Mucosa of rectum (tissue), 2 donors: ENCODE data around the gene MTNR1A.

Experiments
- H3K27ac ChIP-seq, 2 donors: one replicate each; pipeline ENCODE4 v1.7.0; 2013; ENCODE audit warnings: inconsistent platforms in 2 of 2, low read depth in 2 of 2, low read length in 2 of 2
- H3K27me3 ChIP-seq, 2 donors: one replicate each; pipeline ENCODE4 v1.7.0; 2013; ENCODE audit warnings: low read length in 2 of 2; ENCODE audit not compliant: control insufficient read depth in 2 of 2, insufficient read depth in 2 of 2
- H3K36me3 ChIP-seq, 2 donors: one replicate each; pipeline ENCODE4 v1.7.0; 2013; ENCODE audit warnings: low read length in 2 of 2; ENCODE audit not compliant: control insufficient read depth in 2 of 2, insufficient read depth in 2 of 2
- H3K4me1 ChIP-seq, 2 donors: one replicate each; pipeline ENCODE4 v1.7.0; 2013; ENCODE audit warnings: low read length in 2 of 2, mild to moderate bottlenecking in 1 of 2; ENCODE audit not compliant: control insufficient read depth in 2 of 2, insufficient read depth in 2 of 2
- H3K4me3 ChIP-seq, 2 donors: one replicate each; pipeline ENCODE4 v1.7.0; 2013; ENCODE audit warnings: low read length in 2 of 2
- H3K9ac ChIP-seq, 2 donors: one replicate each; pipeline ENCODE4 v1.7.0; 2013; ENCODE audit warnings: low read length in 2 of 2, low read depth in 1 of 2, mild to moderate bottlenecking in 1 of 2
- H3K9me3 ChIP-seq, 2 donors: one replicate each; pipeline ENCODE4 v1.7.0; 2013; ENCODE audit warnings: low read length in 2 of 2; ENCODE audit not compliant: control insufficient read depth in 2 of 2
- donor health status: healthy.
- donor health status: Normal muscosa, but diverticular disease.

The MTNR1A gene

DNA sequence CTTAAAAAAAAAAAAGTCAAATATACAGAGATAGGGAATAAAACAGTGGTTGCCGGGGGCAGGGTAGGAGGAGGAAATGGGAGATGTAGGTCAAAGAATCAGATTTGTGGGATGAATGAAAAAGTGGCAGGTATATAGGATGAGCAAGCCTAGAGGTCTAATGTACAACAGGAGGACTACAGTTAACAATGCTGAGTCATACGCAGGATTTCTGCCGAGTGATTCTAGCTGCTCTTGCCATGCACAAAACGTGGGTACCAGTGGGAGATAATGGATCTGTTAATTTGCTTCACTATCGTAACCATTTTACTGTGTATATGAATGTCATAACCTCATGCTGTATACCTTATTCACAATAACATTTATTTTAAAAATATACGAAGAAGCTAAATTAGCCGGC lies 10.7 kb upstream of the MTNR1A start:
- H3K27me3 ChIP-seq = no peaks in the 10 kb centered on the region
- no peak overlapping the region for H3K4me3 ChIP-seq
- H3K27ac ChIP-seq = no peak overlapping the region
- peaks cover 4 to 13% of the 10 kb centered on the region in 2 donors for H3K4me1 ChIP-seq
- H3K36me3 ChIP-seq = no peaks in the 10 kb centered on the region
- H3K9me3 ChIP-seq = no peaks in the 10 kb centered on the region
- no peak overlapping the region for H3K9ac ChIP-seq

DNA sequence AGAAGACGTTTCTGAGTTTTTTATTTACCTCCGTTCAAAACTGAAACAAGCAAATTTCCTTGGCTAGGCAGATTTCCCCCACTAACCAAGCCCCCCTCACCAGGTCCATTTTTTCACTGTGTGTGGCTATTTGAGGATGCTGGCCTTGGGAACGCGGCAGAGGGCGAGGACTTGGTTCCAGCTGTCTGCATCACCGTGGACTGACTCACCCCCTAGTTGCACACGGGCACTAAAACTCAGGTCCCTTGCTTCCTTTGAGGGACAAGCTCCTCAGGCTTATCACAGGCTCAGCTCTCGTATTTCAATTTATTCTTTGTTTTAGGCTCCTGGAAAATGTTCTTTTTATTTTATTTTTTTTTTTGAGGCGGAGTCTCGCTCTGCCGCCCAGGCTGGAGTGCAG lies 8.4 kb upstream of the MTNR1A start:
- H3K4me1 ChIP-seq = no peaks in the 10 kb centered on the region

DNA sequence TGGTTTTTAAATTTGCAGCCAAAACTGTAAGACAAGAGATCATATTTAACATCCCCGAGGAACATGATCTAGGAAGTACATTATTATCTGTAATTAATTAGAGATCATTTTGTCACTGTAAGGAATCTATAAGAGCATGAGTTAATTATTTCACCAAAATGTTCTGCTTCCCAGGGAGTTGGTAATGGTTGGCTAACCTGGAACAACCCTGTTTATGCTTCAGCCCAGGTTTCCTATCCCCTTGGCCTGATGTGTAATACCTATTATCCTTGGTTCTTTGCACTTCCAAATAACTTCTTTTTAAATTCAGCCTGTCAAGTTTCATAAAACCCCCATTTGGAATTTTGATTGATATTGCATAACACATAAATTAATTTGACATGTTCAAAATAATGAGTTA lies 6.4 kb upstream of the MTNR1A start:
- Histone ChIP-seq H3K9me3 (no peaks in the 10 kb centered on the region), H3K36me3 (no peaks in the 10 kb centered on the region), H3K9ac (no peak overlapping the region), H3K27me3 (no peaks in the 10 kb centered on the region), H3K4me3 (no peak overlapping the region), H3K4me1 (no peaks in the 10 kb centered on the region), H3K27ac (no peak overlapping the region)

More for the DNA sequence above, 8.4 kb upstream of the MTNR1A start:
- no peak overlapping the region for H3K9ac ChIP-seq
- no peaks in the 10 kb centered on the region for H3K36me3 ChIP-seq
- H3K27ac ChIP-seq = no peak overlapping the region
- H3K9me3 ChIP-seq = no peaks in the 10 kb centered on the region
- H3K4me3 ChIP-seq = no peak overlapping the region
- no peaks in the 10 kb centered on the region for H3K27me3 ChIP-seq

DNA sequence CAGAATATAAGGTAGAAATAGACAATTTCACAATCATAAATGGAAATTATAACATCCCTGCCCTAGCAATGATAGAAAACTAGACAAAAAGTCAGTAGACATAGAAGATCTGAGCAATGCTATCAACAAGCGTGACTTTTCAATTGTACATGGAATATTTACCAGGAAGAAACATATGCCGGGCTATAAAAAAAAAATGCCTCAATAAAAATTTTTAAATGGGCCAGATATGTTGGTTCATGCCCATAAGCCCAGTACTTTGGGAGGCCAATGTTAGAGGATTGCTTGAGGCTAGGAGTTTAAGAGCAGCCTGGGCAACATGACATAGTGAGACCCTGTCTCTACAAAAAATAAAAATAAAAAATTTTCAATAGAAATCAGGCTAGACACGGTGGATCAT lies 5.3 kb upstream of the MTNR1A start:
- no peaks in the 10 kb centered on the region for H3K9me3 ChIP-seq
- H3K9ac ChIP-seq = no peak overlapping the region
- H3K27me3 ChIP-seq = no peaks in the 10 kb centered on the region
- no peaks in the 10 kb centered on the region for H3K4me1 ChIP-seq
- H3K36me3 ChIP-seq = no peaks in the 10 kb centered on the region
- no peak overlapping the region for H3K4me3 ChIP-seq
- H3K27ac ChIP-seq = no peak overlapping the region

DNA sequence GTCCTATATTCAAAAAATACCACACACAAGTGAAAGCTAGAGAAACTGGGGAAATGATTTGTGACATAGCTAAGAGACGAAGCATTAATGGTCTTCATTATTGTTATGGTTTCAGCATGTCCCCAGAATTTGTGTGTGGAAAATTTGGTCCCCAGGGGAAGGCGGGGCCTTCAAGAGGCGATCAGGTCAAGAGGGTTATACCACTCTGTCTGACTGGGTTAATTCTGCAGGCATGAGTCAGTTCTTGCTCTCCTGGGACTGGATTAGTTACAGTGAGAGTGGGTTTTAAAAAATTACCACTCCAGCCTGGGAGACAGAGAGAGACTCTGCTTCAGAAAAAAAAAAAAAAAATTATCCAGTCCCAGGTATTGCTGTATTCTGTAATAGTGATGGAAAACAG lies 2.1 kb upstream of the MTNR1A start:
- no peaks in the 10 kb centered on the region for H3K9me3 ChIP-seq
- H3K27me3 ChIP-seq = peaks cover 0 to 3% of the 10 kb centered on the region in 2 donors
- H3K27ac ChIP-seq = no peak overlapping the region
- H3K4me1 ChIP-seq = no peaks in the 10 kb centered on the region
- H3K4me3 ChIP-seq = no peak overlapping the region
- no peak overlapping the region for H3K9ac ChIP-seq
- H3K36me3 ChIP-seq = no peaks in the 10 kb centered on the region

DNA sequence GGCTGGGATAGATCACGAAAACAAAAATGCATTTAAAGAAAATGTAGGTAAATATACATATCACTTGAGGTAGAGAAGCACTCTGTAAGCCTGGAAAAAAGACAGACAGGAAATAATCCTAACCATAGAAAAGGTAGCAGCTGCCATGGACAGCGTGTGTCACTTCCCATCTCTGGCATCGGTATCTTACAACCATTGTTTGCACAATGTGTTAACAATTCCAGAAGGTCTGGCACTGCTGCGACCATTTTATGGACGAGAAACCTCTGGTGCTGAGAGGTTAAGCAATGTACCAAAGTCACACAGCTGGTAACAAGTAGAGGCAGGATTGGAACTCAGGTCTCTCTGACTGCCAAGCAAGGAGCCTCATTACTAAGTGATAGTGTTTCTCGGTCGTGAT lies 1.7 kb upstream of the MTNR1A start:
- H3K4me3 ChIP-seq = no peak overlapping the region
- no peaks in the 10 kb centered on the region for H3K9me3 ChIP-seq
- no peak overlapping the region for H3K9ac ChIP-seq
- H3K27me3 ChIP-seq = peaks cover 0 to 3% of the 10 kb centered on the region in 2 donors
- H3K36me3 ChIP-seq = no peaks in the 10 kb centered on the region
- H3K4me1 ChIP-seq = no peaks in the 10 kb centered on the region
- no peak overlapping the region for H3K27ac ChIP-seq

DNA sequence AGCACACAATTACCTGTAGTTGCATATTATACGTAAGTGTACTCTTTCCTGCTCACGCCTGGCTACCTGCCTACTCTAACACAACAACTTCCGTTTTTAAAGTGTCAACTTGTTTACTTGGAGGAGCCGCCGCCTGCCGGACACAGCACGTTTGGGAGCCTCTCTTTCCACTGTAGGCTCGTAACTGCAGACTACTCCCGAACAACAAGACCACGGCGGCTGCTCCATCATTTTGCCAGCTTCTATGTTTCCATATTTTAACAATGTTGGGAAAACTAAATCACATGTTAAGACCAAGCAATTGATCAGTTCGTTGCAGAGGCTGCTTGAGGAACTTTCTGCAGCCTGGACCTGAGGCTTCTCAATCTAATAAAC lies 841 bp downstream of the MTNR1A start:
- peaks cover 0 to 3% of the 10 kb centered on the region in 2 donors for H3K27me3 ChIP-seq
- peak overlapping the region; percentile 47 to 72 for H3K9ac ChIP-seq
- no peaks in the 10 kb centered on the region for H3K36me3 ChIP-seq
- H3K4me1 ChIP-seq = no peaks in the 10 kb centered on the region
- no peaks in the 10 kb centered on the region for H3K9me3 ChIP-seq
- peak overlapping the region; percentile 70 to 82 for H3K4me3 ChIP-seq
- H3K27ac ChIP-seq = peak overlapping the region; percentile 58 to 81

DNA sequence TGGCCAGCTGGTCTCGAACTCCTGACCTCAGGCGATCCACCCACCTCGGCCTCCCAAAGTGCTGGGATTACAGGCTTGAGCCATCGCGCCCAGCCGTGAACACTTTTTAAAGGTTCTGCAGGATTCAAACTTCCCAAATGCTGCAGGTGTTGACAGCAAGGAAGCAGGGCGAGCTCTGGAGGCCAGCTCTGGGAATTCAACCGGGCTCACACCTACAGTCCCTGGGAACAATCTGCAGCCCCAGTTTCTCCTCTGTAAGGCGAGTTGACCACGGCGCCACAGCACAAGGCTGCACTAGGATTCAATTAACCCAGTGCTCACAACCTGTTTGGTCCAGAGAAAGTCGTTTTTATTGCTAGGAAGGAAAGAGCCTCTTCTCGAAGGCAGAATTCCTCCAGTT lies 1.6 kb downstream of the MTNR1A start:
- no peaks in the 10 kb centered on the region for H3K36me3 ChIP-seq

DNA sequence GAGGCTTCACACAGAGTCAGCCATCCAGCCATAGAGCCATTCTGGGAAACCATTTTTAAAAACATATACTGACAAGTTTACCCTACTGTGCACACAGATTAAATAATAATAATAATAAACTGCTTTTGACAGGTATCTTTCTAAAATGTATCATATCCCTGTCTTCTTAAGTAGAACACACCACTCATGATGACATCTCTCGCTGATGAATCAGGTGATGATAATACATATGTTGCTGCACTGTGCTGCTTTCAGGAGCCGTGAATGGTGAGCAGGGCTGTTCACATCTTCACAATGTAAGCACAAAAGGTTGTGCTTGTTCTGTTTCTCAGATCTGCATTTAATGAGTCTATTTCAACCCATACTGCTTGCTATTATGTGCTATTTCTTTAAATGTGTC lies 3.5 kb downstream of the MTNR1A start:
- Histone ChIP-seq H3K27me3 (peaks cover 0 to 3% of the 10 kb centered on the region in 2 donors), H3K27ac (no peak overlapping the region), H3K4me1 (no peaks in the 10 kb centered on the region), H3K36me3 (no peaks in the 10 kb centered on the region), H3K9me3 (peaks cover 0 to 4% of the 10 kb centered on the region in 2 donors), H3K4me3 (no peak overlapping the region), H3K9ac (no peak overlapping the region)

More for the DNA sequence above, 1.6 kb downstream of the MTNR1A start:
- Histone ChIP-seq H3K27me3 (peaks cover 0 to 3% of the 10 kb centered on the region in 2 donors), H3K4me3 (peak overlapping the region; percentile 70 to 82), H3K4me1 (no peaks in the 10 kb centered on the region), H3K27ac (peak overlapping the region; percentile 58 to 81), H3K9me3 (no peaks in the 10 kb centered on the region), H3K9ac (peak overlapping the region; percentile 14 to 24)

DNA sequence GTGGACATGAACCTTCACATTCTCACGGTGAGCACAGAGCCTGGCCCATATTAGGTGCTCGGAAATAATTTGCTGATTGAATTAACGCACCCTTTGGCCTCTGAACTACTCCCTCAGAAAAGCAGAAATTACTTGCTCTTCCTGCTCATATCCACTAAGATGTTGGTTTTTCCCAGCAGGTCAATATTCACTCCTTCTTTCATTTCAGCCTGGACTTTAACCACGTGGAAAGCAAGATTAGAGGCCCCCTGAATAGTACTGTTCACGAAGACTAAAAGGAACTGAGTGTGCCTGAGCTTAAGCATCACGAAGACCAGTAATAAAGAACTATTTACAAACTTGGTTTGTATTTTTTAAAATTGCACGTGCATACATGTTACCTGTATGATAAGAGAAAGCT lies 9.9 kb downstream of the MTNR1A start:
- H3K27me3 ChIP-seq = no peaks in the 10 kb centered on the region
- H3K4me3 ChIP-seq = no peak overlapping the region
- H3K4me1 ChIP-seq = no peaks in the 10 kb centered on the region
- H3K9ac ChIP-seq = no peak overlapping the region
- no peaks in the 10 kb centered on the region for H3K36me3 ChIP-seq
- H3K9me3 ChIP-seq = peaks cover 0 to 4% of the 10 kb centered on the region in 2 donors
- H3K27ac ChIP-seq = no peak overlapping the region

DNA sequence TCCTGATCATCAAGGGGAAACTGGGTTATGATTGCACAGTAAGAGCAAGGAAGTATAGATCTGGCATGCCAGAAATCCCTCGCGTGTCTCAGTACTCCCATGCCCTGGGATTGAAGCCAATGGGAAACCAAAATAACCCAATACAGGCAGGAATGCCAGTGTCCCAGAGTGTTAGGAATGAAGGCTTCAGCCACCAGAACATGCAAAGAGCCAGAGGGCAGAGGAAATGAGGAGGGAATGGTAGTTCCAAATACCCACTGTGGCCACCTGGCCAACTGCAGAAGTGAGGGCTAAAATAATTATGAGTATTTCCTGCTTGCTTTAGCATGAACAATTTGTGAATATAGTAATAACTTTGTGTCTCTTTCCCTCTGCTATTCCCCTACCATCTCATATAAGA lies 12.2 kb downstream of the MTNR1A start:
- Histone ChIP-seq H3K9me3 (peaks cover 0 to 4% of the 10 kb centered on the region in 2 donors), H3K36me3 (no peaks in the 10 kb centered on the region), H3K9ac (no peak overlapping the region), H3K4me3 (no peak overlapping the region), H3K27ac (no peak overlapping the region), H3K27me3 (no peaks in the 10 kb centered on the region), H3K4me1 (no peaks in the 10 kb centered on the region)
